ENCODE data around the gene DRC7.

DNA sequence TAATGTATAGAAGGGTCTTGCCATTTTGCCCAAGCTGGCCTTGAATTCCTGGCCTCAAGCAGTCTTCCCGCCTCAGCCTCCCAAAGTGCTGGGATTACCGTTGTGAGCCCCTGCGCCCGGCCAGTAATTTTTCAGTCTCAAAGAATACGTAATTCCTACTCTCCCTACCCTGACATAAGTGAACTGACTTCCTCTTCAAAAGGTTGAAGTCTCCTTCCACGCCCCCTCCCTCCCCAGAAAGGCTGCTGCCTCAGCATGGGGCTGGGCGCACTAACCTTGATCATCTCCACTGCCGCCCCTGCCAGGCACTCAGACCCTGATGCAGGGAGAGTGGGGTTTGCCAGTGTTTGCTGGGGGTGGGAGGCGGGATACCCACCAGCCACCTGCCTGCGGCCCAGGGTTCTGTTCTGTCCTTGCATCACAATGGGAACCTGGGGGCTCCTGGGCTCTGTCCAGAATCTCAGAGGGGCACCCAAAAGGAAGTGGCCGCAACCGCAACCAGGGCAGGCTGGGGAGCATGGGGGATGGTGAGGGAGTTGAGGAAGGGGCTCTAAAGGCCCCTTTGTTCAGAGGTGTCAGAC is 80.2 kb downstream of the DRC7 start:
- TF ChIP-seq TAF1 (IDR thresholded peaks at IDR 0.05; ENCODE audit: low read depth, low read length) (no peak), POLR2AphosphoS5 (IDR thresholded peaks at IDR 0.05; ENCODE audit: low read depth, low read length) (no peak), POLR2A (IDR thresholded peaks at IDR 0.05; ENCODE audit: low read depth, low read length) (no peak), PAX5 (IDR thresholded peaks at IDR 0.05; ENCODE audit: insufficient read depth, low read length, severe bottlenecking) (no peak), SPI1 (IDR thresholded peaks at IDR 0.05; ENCODE audit: low read depth, low read length) (no peak), POU2F2 (IDR thresholded peaks at IDR 0.05; ENCODE audit: low read depth, low read length) (no peak)
